Measurements from ENCODE around the gene RFX4.

- TF ChIP-seq CTCF (IDR thresholded peaks at IDR 0.05; ENCODE audit: borderline replicate concordance, extremely low read depth, low read length, poor library complexity, severe bottlenecking) (no peak), EZH2 (IDR thresholded peaks at IDR 0.05; ENCODE audit: borderline replicate concordance, low read depth, low read length, severe bottlenecking) (no peak)
These were observed 190.6 kb downstream of the RFX4 start for GRCh38 chr12:106773286-106774004.
